Measurements from ENCODE around the gene VENTX.

Gene VENTX

GRCh38 chr10:133237588-133238465 is at the start of gene VENTX:
Gene VENTX, plus strand, starts transcription at chr10:133237855. Its CDS starts 60 bp downstream, at chr10:133237915.
- peak within 1 kb of the TSS; percentile 73 for H3K4me3 Mint-ChIP-seq
- peaks cover 9% of the 10 kb centered on the region for H3K27me3 Mint-ChIP-seq
- H3K4me1 Mint-ChIP-seq = peaks cover 26% of the 10 kb centered on the region
- ATAC-seq (ENCODE audit: low read depth) (no peak), DNase-seq (ENCODE audit: low spot score in 2 of 2) (no peak)
- H3K36me3 Mint-ChIP-seq = no peaks in the 10 kb centered on the region
- H3K27ac Mint-ChIP-seq = no peak within 1 kb of the TSS
- no peaks in the 10 kb centered on the region for H3K9me3 Mint-ChIP-seq

- DNase-seq (ENCODE audit: low spot score in 2 of 2) (no peak), ATAC-seq (ENCODE audit: low read depth) (no peak)
- no peak overlapping the region for H3K27ac Mint-ChIP-seq
- peaks cover 4% of the 10 kb centered on the region for H3K27me3 Mint-ChIP-seq
- no peaks in the 10 kb centered on the region for H3K36me3 Mint-ChIP-seq
- H3K4me3 Mint-ChIP-seq = no peak overlapping the region
- H3K9me3 Mint-ChIP-seq = peaks cover 3% of the 10 kb centered on the region
- H3K4me1 Mint-ChIP-seq = peaks cover 4% of the 10 kb centered on the region
These were observed 49.6 kb upstream of the VENTX start for GRCh38 chr10:133187906-133188681.

GRCh38 chr10:133189256-133189655 is 48.4 kb upstream of the VENTX start:
- Mint-ChIP-seq H3K4me3 (no peak overlapping the region), H3K9me3 (peaks cover 10% of the 10 kb centered on the region), H3K27me3 (peaks cover 2% of the 10 kb centered on the region), H3K27ac (no peak overlapping the region), H3K4me1 (peaks cover 2% of the 10 kb centered on the region), H3K36me3 (no peaks in the 10 kb centered on the region)
- ATAC-seq (ENCODE audit: low read depth) (no peak), DNase-seq (ENCODE audit: low spot score in 2 of 2) (no peak)

- ATAC-seq (ENCODE audit: low read depth) = no peak
- Mint-ChIP-seq H3K4me3 (no peak overlapping the region), H3K36me3 (no peaks in the 10 kb centered on the region), H3K4me1 (no peaks in the 10 kb centered on the region), H3K9me3 (peaks cover 10% of the 10 kb centered on the region), H3K27me3 (no peaks in the 10 kb centered on the region), H3K27ac (no peak overlapping the region)
- no peak for DNase-seq (ENCODE audit: low spot score in 2 of 2)
These were observed 47.9 kb upstream of the VENTX start for GRCh38 chr10:133189726-133190125.

GRCh38 chr10:133190225-133190624 is 47.4 kb upstream of the VENTX start:
- Mint-ChIP-seq H3K36me3 (no peaks in the 10 kb centered on the region), H3K4me1 (no peaks in the 10 kb centered on the region), H3K27me3 (no peaks in the 10 kb centered on the region), H3K27ac (no peak overlapping the region), H3K9me3 (peaks cover 10% of the 10 kb centered on the region), H3K4me3 (no peak overlapping the region)
- ATAC-seq (ENCODE audit: low read depth) (no peak), DNase-seq (ENCODE audit: low spot score in 2 of 2) (no peak)

- H3K9me3 Mint-ChIP-seq = peaks cover 10% of the 10 kb centered on the region
- H3K27ac Mint-ChIP-seq = no peak overlapping the region
- H3K4me1 Mint-ChIP-seq = no peaks in the 10 kb centered on the region
- ATAC-seq (ENCODE audit: low read depth) (no peak), DNase-seq (ENCODE audit: low spot score in 2 of 2) (no peak)
- peaks cover 2% of the 10 kb centered on the region for H3K27me3 Mint-ChIP-seq
- no peaks in the 10 kb centered on the region for H3K36me3 Mint-ChIP-seq
- no peak overlapping the region for H3K4me3 Mint-ChIP-seq
These were observed 46.0 kb upstream of the VENTX start for GRCh38 chr10:133191651-133192050.

- H3K27me3 Mint-ChIP-seq = peaks cover 2% of the 10 kb centered on the region
- DNase-seq (ENCODE audit: low spot score in 2 of 2) = no peak
- H3K9me3 Mint-ChIP-seq = peaks cover 10% of the 10 kb centered on the region
- no peak for ATAC-seq (ENCODE audit: low read depth)
- H3K4me1 Mint-ChIP-seq = no peaks in the 10 kb centered on the region
- H3K4me3 Mint-ChIP-seq = no peak overlapping the region
- no peak overlapping the region for H3K27ac Mint-ChIP-seq
- no peaks in the 10 kb centered on the region for H3K36me3 Mint-ChIP-seq
These were observed 43.5 kb upstream of the VENTX start for GRCh38 chr10:133194151-133194550.

GRCh38 chr10:133195096-133195495 is 42.6 kb upstream of the VENTX start:
- Mint-ChIP-seq H3K27ac (no peak overlapping the region), H3K36me3 (no peaks in the 10 kb centered on the region), H3K4me1 (no peaks in the 10 kb centered on the region), H3K4me3 (no peak overlapping the region), H3K27me3 (peaks cover 2% of the 10 kb centered on the region), H3K9me3 (peaks cover 10% of the 10 kb centered on the region)
- no peak for ATAC-seq (ENCODE audit: low read depth)
- DNase-seq (ENCODE audit: low spot score in 2 of 2) = no peak

GRCh38 chr10:133195611-133196010 is 42.0 kb upstream of the VENTX start:
- Mint-ChIP-seq H3K36me3 (no peaks in the 10 kb centered on the region), H3K27me3 (peaks cover 2% of the 10 kb centered on the region), H3K27ac (no peak overlapping the region), H3K4me1 (no peaks in the 10 kb centered on the region), H3K9me3 (peaks cover 10% of the 10 kb centered on the region), H3K4me3 (no peak overlapping the region)
- no peak for ATAC-seq (ENCODE audit: low read depth)
- no peak for DNase-seq (ENCODE audit: low spot score in 2 of 2)

- Mint-ChIP-seq H3K4me1 (no peaks in the 10 kb centered on the region), H3K9me3 (peaks cover 10% of the 10 kb centered on the region), H3K4me3 (no peak overlapping the region), H3K27ac (no peak overlapping the region), H3K27me3 (peaks cover 2% of the 10 kb centered on the region), H3K36me3 (no peaks in the 10 kb centered on the region)
- no peak for DNase-seq (ENCODE audit: low spot score in 2 of 2)
- no peak for ATAC-seq (ENCODE audit: low read depth)
These were observed 41.3 kb upstream of the VENTX start for GRCh38 chr10:133196221-133196915.

GRCh38 chr10:133196936-133197758 is 40.5 kb upstream of the VENTX start:
- peaks cover 2% of the 10 kb centered on the region for H3K27me3 Mint-ChIP-seq
- H3K4me1 Mint-ChIP-seq = no peaks in the 10 kb centered on the region
- no peak for DNase-seq (ENCODE audit: low spot score in 2 of 2)
- H3K9me3 Mint-ChIP-seq = peaks cover 8% of the 10 kb centered on the region
- H3K4me3 Mint-ChIP-seq = no peak overlapping the region
- no peaks in the 10 kb centered on the region for H3K36me3 Mint-ChIP-seq
- ATAC-seq (ENCODE audit: low read depth) = no peak
- H3K27ac Mint-ChIP-seq = no peak overlapping the region

- Mint-ChIP-seq H3K9me3 (peaks cover 7% of the 10 kb centered on the region), H3K4me3 (no peak overlapping the region)
- ATAC-seq (ENCODE audit: low read depth) = no peak
These were observed 39.9 kb upstream of the VENTX start for GRCh38 chr10:133197786-133198185.

GRCh38 chr10:133198206-133198605 is 39.4 kb upstream of the VENTX start:
- H3K27me3 Mint-ChIP-seq = peaks cover 2% of the 10 kb centered on the region
- no peaks in the 10 kb centered on the region for H3K4me1 Mint-ChIP-seq
- DNase-seq (ENCODE audit: low spot score in 2 of 2) = no peak
- H3K4me3 Mint-ChIP-seq = no peak overlapping the region
- H3K27ac Mint-ChIP-seq = no peak overlapping the region
- no peaks in the 10 kb centered on the region for H3K36me3 Mint-ChIP-seq
- peaks cover 7% of the 10 kb centered on the region for H3K9me3 Mint-ChIP-seq
- ATAC-seq (ENCODE audit: low read depth) = no peak

More at GRCh38 chr10:133197786-133198185, 39.9 kb upstream of the VENTX start:
- no peak overlapping the region for H3K27ac Mint-ChIP-seq
- H3K4me1 Mint-ChIP-seq = no peaks in the 10 kb centered on the region
- peaks cover 2% of the 10 kb centered on the region for H3K27me3 Mint-ChIP-seq
- H3K36me3 Mint-ChIP-seq = no peaks in the 10 kb centered on the region
- DNase-seq (ENCODE audit: low spot score in 2 of 2) = no peak
